H9 (cell line): ENCODE results near the gene F5. TPM values are rescaled to one million over a fixed set of nuclear protein-coding genes. Genes with fewer than 3 reads are reported as not detected.

Experiments used
- DNase-seq: peaks from one replicate; pipeline ENCODE4 v3.0.0-alpha.2; 2017
- H2AFZ ChIP-seq: one replicate; pipeline ENCODE4 v1.6.1; 2013; ENCODE audit warnings: mild to moderate bottlenecking, low read length, control low read depth, moderate library complexity
- H2AK5ac ChIP-seq: 2 replicates; pipeline ENCODE4 v1.6.1; 2013; ENCODE audit warnings: low read length, control low read depth, mixed read lengths; ENCODE audit not compliant: insufficient read length
- H2BK120ac ChIP-seq: one replicate; pipeline ENCODE4 v1.6.1; 2013; ENCODE audit warnings: low read depth, mild to moderate bottlenecking, low read length, control low read depth, inconsistent platforms; ENCODE audit not compliant: poor library complexity, severe bottlenecking
- H2BK12ac ChIP-seq: 2 replicates; pipeline ENCODE4 v1.6.1; 2013; ENCODE audit warnings: low read length, control low read depth, mixed read lengths, low read depth; ENCODE audit not compliant: insufficient read length
- H2BK15ac ChIP-seq: 2 replicates; pipeline ENCODE4 v1.6.1; 2013; ENCODE audit warnings: low read depth, low read length, control low read depth
- H2BK20ac ChIP-seq: one replicate; pipeline ENCODE4 v1.6.1; 2013; ENCODE audit warnings: low read depth, mild to moderate bottlenecking, low read length, control low read depth, inconsistent platforms; ENCODE audit not compliant: poor library complexity, severe bottlenecking
- H2BK5ac ChIP-seq: 2 replicates; pipeline ENCODE4 v1.6.1; 2013; ENCODE audit warnings: low read length, control low read depth, mixed read lengths; ENCODE audit not compliant: insufficient read length
- H3K14ac ChIP-seq: 2 replicates; pipeline ENCODE4 v1.6.1; 2013; ENCODE audit warnings: low read length, control low read depth; ENCODE audit not compliant: insufficient read depth
- H3K18ac ChIP-seq: 2 replicates; pipeline ENCODE4 v1.6.1; 2013; ENCODE audit warnings: low read depth, mild to moderate bottlenecking, mixed read lengths, low read length, control low read depth; ENCODE audit not compliant: insufficient read length
- H3K23ac ChIP-seq: 2 replicates; pipeline ENCODE4 v1.6.1; 2013; ENCODE audit warnings: low read length, control low read depth, mixed read lengths, low read depth; ENCODE audit not compliant: insufficient read length
- H3K23me2 ChIP-seq: 2 replicates; pipeline ENCODE4 v1.6.1; 2013; ENCODE audit warnings: low read depth, mild to moderate bottlenecking, mixed read lengths, low read length, control low read depth; ENCODE audit not compliant: insufficient read length, poor library complexity, severe bottlenecking
- H3K27ac ChIP-seq: 2 replicates; pipeline ENCODE4 v1.5.1; 2013; ENCODE audit warnings: low read length, control low read depth, mixed read lengths, low read depth; ENCODE audit not compliant: insufficient read length
- H3K27me3 ChIP-seq: 2 replicates; pipeline ENCODE4 v1.6.1; 2013; ENCODE audit warnings: low read length, control low read depth, inconsistent platforms; ENCODE audit not compliant: insufficient read depth
- H3K4ac ChIP-seq: 2 replicates; pipeline ENCODE4 v1.6.1; 2013; ENCODE audit warnings: low read depth, mild to moderate bottlenecking, control low read depth, inconsistent platforms, low read length, moderate library complexity
- H3K4me1 ChIP-seq: 2 replicates; pipeline ENCODE4 v1.6.1; 2013; ENCODE audit warnings: low read length, control low read depth, inconsistent platforms; ENCODE audit not compliant: insufficient read depth
- H3K4me2 ChIP-seq: 2 replicates; pipeline ENCODE4 v1.6.1; 2013; ENCODE audit warnings: low read length, control low read depth, mixed read lengths; ENCODE audit not compliant: insufficient read length, insufficient read depth
- H3K56ac ChIP-seq: 2 replicates; pipeline ENCODE4 v1.6.1; 2013; ENCODE audit warnings: low read depth, mild to moderate bottlenecking, mixed read lengths, low read length, control low read depth; ENCODE audit not compliant: insufficient read length
- H3K79me1 ChIP-seq: 2 replicates; pipeline ENCODE4 v1.6.1; 2013; ENCODE audit warnings: low read depth, mild to moderate bottlenecking, moderate library complexity, low read length, control low read depth, inconsistent platforms; ENCODE audit not compliant: insufficient read depth, poor library complexity, severe bottlenecking
- H3K79me2 ChIP-seq: 2 replicates; pipeline ENCODE4 v1.6.1; 2013; ENCODE audit warnings: low read length, control low read depth, inconsistent platforms; ENCODE audit not compliant: insufficient read depth
- H3K9ac ChIP-seq: 2 replicates; pipeline ENCODE4 v1.6.1; 2013; ENCODE audit warnings: low read length, control low read depth, mixed read lengths; ENCODE audit not compliant: insufficient read length; ENCODE audit errors: extremely low read depth
- H3K9me3 ChIP-seq: one replicate; pipeline ENCODE4 v1.6.1; 2013; ENCODE audit warnings: low read depth, low read length, inconsistent platforms; ENCODE audit not compliant: control insufficient read depth
- H3T11ph ChIP-seq: one replicate; pipeline ENCODE4 v1.6.1; 2013; ENCODE audit warnings: mild to moderate bottlenecking, low read length, control low read depth, inconsistent platforms
- H4K20me1 ChIP-seq: one replicate; pipeline ENCODE4 v1.6.1; 2013; ENCODE audit not compliant: control insufficient read depth, insufficient read length, insufficient read depth
- H4K5ac ChIP-seq: 2 replicates; pipeline ENCODE4 v1.6.1; 2013; ENCODE audit warnings: low read depth, mild to moderate bottlenecking, mixed read lengths, low read length, control low read depth; ENCODE audit not compliant: insufficient read length
- H4K8ac ChIP-seq: replicated peaks from 2 replicates; pipeline ENCODE4 v1.6.1; 2013; ENCODE audit warnings: low read length, control low read depth, mixed read lengths, low read depth; ENCODE audit not compliant: insufficient read length
- H4K91ac ChIP-seq: 2 replicates; pipeline ENCODE4 v1.6.1; 2013; ENCODE audit warnings: low read depth, mild to moderate bottlenecking, moderate library complexity, mixed read lengths, low read length, control low read depth; ENCODE audit not compliant: insufficient read length
- H3K27ac Mint-ChIP-seq, 3 experiments: 2 replicates in 2 of 3; 3 replicates in 1 of 3; pipeline ENCODE4 v1.8.0; 2020 to 2021; ENCODE audit warnings: mixed read lengths in 3 of 3, mild to moderate bottlenecking in 1 of 3, moderate library complexity in 1 of 3
- H3K27me3 Mint-ChIP-seq: 2 replicates; pipeline ENCODE4 v1.8.0; 2021; ENCODE audit warnings: low read depth, mild to moderate bottlenecking, moderate library complexity, mixed read lengths
- H3K36me3 Mint-ChIP-seq, 3 experiments: 2 replicates in 2 of 3; 3 replicates in 1 of 3; pipeline ENCODE4 v1.8.0; 2020 to 2021; ENCODE audit warnings: low read depth in 3 of 3, mixed read lengths in 3 of 3; ENCODE audit not compliant: insufficient read depth in 1 of 3
- H3K4me1 Mint-ChIP-seq, 2 experiments: 2 replicates each; pipeline ENCODE4 v1.8.0; 2020; ENCODE audit warnings: mixed read lengths in 2 of 2
- H3K4me3 Mint-ChIP-seq, 2 experiments: 2 replicates in 1 of 2; 3 replicates in 1 of 2; pipeline ENCODE4 v1.8.0; 2020 to 2021; ENCODE audit warnings: mild to moderate bottlenecking in 2 of 2, mixed read lengths in 2 of 2, moderate library complexity in 1 of 2
- H3K9me3 Mint-ChIP-seq, 2 experiments: 2 replicates in 1 of 2; 3 replicates in 1 of 2; pipeline ENCODE4 v1.8.0; 2020; ENCODE audit warnings: mild to moderate bottlenecking in 2 of 2, mixed read lengths in 2 of 2, moderate library complexity in 1 of 2
- WGBS: extraction: QIAGEN DNeasy Blood & Tissue Kit; methylation state at CpG from one replicate; pipeline ENCODE4 v1.1.7; 2013; ENCODE audit warnings: missing lambda C conversion rate, low lambda C conversion rate, mixed read lengths; ENCODE audit not compliant: insufficient read length; ENCODE audit errors: extremely low coverage; 5-methylcytosine and 5-hydroxymethylcytosine counted together
- total RNA-seq: library from RNA; stranded (reverse); gene quantifications from 2 replicates; pipeline ENCODE4 v1.2.1, GENCODE V29; 2021
- TF ChIP-seq, protein P1 (sequence below): fragments of 200-600 bp; sonication (generic); conservative IDR thresholded peaks from 3 replicates; pipeline ENCODE4 v1.8.0; 2021; ENCODE audit warnings: antibody characterized with exemption, mild to moderate bottlenecking

F5 gene
- total RNA-seq, 1 experiment from 2014 or later = 0.04 TPM

- H3K23me2 ChIP-seq = no peaks in the 10 kb centered on the region
- no peak overlapping the region for H2BK120ac ChIP-seq
- no peak overlapping the region for H2AFZ ChIP-seq
- no peaks in the 10 kb centered on the region for H3K4me1 Mint-ChIP-seq
- no peaks in the 10 kb centered on the region; a peak in 1 of 7 replicates for H3K36me3 Mint-ChIP-seq
- H3K27me3 ChIP-seq = no peaks in the 10 kb centered on the region
- H3K18ac ChIP-seq = no peak overlapping the region
- no peaks in the 10 kb centered on the region; a peak in 2 of 5 replicates for H3K9me3 Mint-ChIP-seq
- no peak overlapping the region for H3K27ac Mint-ChIP-seq
- H2BK12ac ChIP-seq = no peak overlapping the region
- no peak overlapping the region for H3K9ac ChIP-seq
- H3K79me1 ChIP-seq = no peaks in the 10 kb centered on the region
- H3K4ac ChIP-seq = no peak overlapping the region
- no peaks in the 10 kb centered on the region for H3K4me1 ChIP-seq
- H2BK15ac ChIP-seq = no peak overlapping the region
- H3K27ac ChIP-seq = no peak overlapping the region
- H3K56ac ChIP-seq = no peak overlapping the region
- H3K4me2 ChIP-seq = no peak overlapping the region
- no peaks in the 10 kb centered on the region for H3K9me3 ChIP-seq
- no peak for DNase-seq
- no peaks in the 10 kb centered on the region; the same call in 1 of the 2 replicates for H3K27me3 Mint-ChIP-seq
- H4K20me1 ChIP-seq = no peaks in the 10 kb centered on the region
- no peak overlapping the region for H3K14ac ChIP-seq
- no peak overlapping the region for H3K23ac ChIP-seq
- no peak overlapping the region for H2BK20ac ChIP-seq
- H3K79me2 ChIP-seq = no peaks in the 10 kb centered on the region
- H2BK5ac ChIP-seq = no peak overlapping the region
- WGBS = no CpG with 5 or more reads among the region's 3 CpGs
- no peak overlapping the region for H4K5ac ChIP-seq
- no peak overlapping the region for H4K91ac ChIP-seq
- TF ChIP-seq, protein P1, sequence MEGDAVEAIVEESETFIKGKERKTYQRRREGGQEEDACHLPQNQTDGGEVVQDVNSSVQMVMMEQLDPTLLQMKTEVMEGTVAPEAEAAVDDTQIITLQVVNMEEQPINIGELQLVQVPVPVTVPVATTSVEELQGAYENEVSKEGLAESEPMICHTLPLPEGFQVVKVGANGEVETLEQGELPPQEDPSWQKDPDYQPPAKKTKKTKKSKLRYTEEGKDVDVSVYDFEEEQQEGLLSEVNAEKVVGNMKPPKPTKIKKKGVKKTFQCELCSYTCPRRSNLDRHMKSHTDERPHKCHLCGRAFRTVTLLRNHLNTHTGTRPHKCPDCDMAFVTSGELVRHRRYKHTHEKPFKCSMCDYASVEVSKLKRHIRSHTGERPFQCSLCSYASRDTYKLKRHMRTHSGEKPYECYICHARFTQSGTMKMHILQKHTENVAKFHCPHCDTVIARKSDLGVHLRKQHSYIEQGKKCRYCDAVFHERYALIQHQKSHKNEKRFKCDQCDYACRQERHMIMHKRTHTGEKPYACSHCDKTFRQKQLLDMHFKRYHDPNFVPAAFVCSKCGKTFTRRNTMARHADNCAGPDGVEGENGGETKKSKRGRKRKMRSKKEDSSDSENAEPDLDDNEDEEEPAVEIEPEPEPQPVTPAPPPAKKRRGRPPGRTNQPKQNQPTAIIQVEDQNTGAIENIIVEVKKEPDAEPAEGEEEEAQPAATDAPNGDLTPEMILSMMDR = no peak
- H4K8ac ChIP-seq = no peak overlapping the region
- H2AK5ac ChIP-seq = no peak overlapping the region
- H3T11ph ChIP-seq = no peak overlapping the region
- no peak overlapping the region for H3K4me3 Mint-ChIP-seq
Observed at GRCh38 chr1:169494343-169494742, 91.9 kb downstream of the F5 start.
